HG02938 (cell line): Measurements from ENCODE around the gene SLCO2B1.

Experiments used
- ATAC-seq: cut with Tn5 transposase; IDR thresholded peaks from one replicate; pipeline ENCODE4 v1.9.1; 2021; ENCODE audit warnings: mild to moderate bottlenecking, moderate library complexity; ENCODE audit not compliant: unreplicated experiment

Gene SLCO2B1

GRCh38 chr11:75208446-75208845 is 57.5 kb downstream of the SLCO2B1 start:
- ATAC-seq: no peak

- no peak for ATAC-seq
Observed at GRCh38 chr11:75212411-75212810, 61.5 kb downstream of the SLCO2B1 start.

GRCh38 chr11:75214411-75214821 is 63.5 kb downstream of the SLCO2B1 start:
- no peak for ATAC-seq

- no peak for ATAC-seq
Observed at GRCh38 chr11:75214843-75215242, 63.9 kb downstream of the SLCO2B1 start.

GRCh38 chr11:75219869-75220268 is 69.0 kb downstream of the SLCO2B1 start:
- no peak for ATAC-seq

- ATAC-seq: no peak
Observed at GRCh38 chr11:75223954-75224643, 73.2 kb downstream of the SLCO2B1 start.

GRCh38 chr11:75225794-75226193 is 74.9 kb downstream of the SLCO2B1 start:
- ATAC-seq: no peak

- ATAC-seq: no peak
Observed at GRCh38 chr11:75229466-75229865, 78.6 kb downstream of the SLCO2B1 start.

GRCh38 chr11:75230621-75231020 is 79.7 kb downstream of the SLCO2B1 start:
- no peak for ATAC-seq

- ATAC-seq: no peak
Observed at GRCh38 chr11:75233754-75234172, 82.9 kb downstream of the SLCO2B1 start.

GRCh38 chr11:75236062-75236461 is 85.2 kb downstream of the SLCO2B1 start:
- ATAC-seq: no peak

GRCh38 chr11:75237050-75237449 is 86.1 kb downstream of the SLCO2B1 start:
- no peak for ATAC-seq

GRCh38 chr11:75238595-75239440 is 87.9 kb downstream of the SLCO2B1 start:
- ATAC-seq: no peak

- no peak for ATAC-seq
Observed at GRCh38 chr11:75239531-75240290, 88.8 kb downstream of the SLCO2B1 start.

- no peak for ATAC-seq
Observed at GRCh38 chr11:75240311-75241035, 89.6 kb downstream of the SLCO2B1 start, which contains the start of gene TPBGL. TSS of gene TPBGL (plus strand) at chr11:75240774. CDS start at chr11:75241050, 276 bp downstream.

- ATAC-seq: peak; percentile 72
Observed at GRCh38 chr11:75241036-75241905, 90.4 kb downstream of the SLCO2B1 start.

GRCh38 chr11:75241906-75242644 is 91.2 kb downstream of the SLCO2B1 start:
- ATAC-seq: peak; percentile 30

- ATAC-seq: no peak
Observed at GRCh38 chr11:75242722-75243600, 92.1 kb downstream of the SLCO2B1 start.
